Central memory CD4-positive, alpha-beta T cell (primary cell): Measurements from ENCODE around the gene GRAMD2A.

Experiments used
- DNase-seq: peaks from one replicate; pipeline ENCODE4 v3.0.0; 2022
- total RNA-seq, 3 experiments: gene quantifications; one replicate each; lab custom pipeline; 2026; lab: John Stamatoyannopoulos, UW

The GRAMD2A gene
- total RNA-seq, result 0 to 0.39 (median 0.04) reads per million in 3 experiments

DNA sequence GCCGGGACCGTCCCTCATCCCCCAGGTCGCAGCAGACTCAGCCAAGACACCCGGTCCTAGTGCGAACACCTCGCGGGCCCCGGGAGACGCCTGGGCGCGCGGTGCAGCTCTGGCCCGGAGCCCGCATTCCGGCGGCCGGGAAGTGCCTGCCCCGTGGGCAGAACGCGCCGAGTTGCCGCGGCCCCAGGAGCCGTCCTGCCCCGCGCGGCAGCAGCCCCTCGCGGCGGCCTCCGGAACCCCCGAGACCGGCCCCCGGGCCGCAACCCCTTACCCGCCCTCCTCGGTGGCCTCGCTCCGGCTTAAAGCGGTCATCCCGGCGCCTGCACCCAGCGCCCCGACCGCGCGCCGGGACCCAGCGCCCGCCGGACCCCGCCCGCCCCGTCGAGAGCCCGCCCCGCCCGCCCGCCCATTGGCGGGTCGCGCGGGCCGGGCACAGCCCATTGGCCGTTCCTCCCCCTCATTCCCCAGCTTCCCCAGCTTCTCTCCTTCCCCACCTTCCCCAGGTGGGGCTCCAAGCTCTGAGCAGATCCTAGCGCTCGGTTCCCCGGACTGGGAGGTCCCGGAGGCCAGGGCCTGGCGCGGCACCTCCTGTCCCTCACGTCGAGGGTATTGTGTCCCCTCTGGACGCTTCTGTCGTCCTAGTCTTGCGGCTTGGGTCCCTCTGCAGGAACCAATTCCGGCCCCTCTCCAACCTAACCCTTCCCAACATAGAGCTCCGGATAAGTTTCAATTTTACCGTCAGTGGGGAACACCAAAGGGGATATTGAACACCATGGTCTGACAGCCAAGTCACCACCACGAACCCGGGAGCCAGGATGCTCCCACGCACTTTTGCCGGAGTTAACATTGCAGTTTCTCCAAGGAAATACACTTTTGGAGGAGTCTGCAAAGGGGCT is at the start of gene GRAMD2A:
TSS of gene GRAMD2A (minus strand) at position 328 of the 896 bp plus-strand sequence.
- DNase-seq, result no peak

DNA sequence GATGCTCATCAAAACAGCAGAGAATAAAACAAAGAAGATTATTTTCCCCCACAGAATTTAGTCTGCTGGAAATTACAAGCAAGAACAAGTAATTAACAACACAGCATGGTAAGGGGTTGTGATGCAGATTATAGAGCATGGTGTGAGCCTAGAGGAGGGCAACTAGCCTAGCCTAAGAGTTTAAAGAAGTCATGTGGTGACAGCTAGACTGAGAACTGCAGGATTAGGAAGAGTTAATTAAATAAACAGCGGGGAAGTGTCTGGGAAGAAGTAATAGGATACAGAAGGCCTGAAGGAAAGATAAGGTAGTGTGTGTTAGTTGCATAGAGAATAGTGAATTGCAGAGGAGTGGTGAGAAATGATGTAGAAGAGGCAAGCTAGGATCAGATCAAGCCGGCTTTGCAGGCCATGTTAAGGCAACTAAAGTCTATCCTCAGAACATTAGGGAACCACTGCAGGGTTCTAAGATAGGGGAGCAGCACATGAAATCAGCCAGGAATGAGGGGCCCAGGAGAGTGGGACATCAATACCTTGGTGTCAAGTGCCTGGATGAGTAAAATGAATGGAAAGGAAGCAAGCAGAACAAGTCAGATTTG is 45.3 kb upstream of the GRAMD2A start:
- no peak for DNase-seq

DNA sequence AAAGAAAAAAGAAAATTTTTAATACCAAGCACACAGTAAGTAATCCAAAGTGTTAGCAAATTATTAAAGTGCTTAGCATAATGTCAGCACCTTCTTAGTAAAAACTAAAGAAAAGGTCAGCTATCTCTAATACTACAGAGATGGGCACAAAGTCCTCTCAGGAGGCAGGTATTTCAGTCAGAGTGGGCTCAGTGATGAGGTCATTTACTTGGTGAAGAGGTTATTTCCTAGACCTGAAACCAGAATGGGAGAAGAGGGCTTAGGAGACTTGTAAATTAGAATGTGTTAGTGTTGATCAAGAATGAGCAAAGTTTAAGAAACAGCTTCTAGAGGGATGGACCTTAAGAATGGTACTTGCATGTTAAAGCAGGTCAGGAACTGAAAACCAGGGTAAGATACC is 42.1 kb upstream of the GRAMD2A start:
- no peak for DNase-seq

- no peak for DNase-seq
These were observed 41.0 kb upstream of the GRAMD2A start for GRCh38 chr15:72238586-72238985.

- DNase-seq, result no peak
These were observed 40.3 kb upstream of the GRAMD2A start for GRCh38 chr15:72237853-72238224.

- peak; percentile 29 for DNase-seq
These were observed 39.7 kb upstream of the GRAMD2A start for GRCh38 chr15:72237029-72237852.

DNA sequence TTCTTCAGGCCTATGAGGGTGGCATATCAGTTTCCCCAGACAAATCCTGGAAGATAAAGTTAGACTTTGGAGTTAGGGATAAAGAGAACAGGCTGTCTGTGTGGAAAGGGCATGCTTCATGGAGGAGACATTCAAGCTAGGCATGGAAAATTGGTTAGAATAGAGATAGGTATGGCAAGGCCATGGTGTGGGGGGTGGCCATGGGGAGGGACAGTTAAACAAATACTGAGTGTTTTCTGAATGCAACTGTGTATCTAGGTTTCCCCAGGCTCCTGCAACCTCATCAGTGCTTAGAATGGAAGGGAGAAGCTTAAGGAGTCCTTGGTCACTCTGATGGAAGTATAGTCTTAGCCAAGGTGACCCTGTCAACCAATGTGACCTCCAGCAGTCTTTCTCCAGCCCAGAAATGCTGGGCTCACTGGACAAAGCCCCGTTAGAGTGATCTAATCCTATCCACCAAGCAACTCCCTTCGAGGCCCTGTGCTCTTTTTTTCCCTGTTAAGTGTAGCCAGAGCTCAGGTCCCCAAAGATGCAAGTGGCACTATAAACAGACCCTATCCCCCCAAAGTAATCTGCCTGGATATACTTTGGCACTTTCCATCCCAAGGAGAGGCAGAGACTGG is 38.9 kb upstream of the GRAMD2A start:
- no peak for DNase-seq

GRCh38 chr15:72235298-72235697 is 37.7 kb upstream of the GRAMD2A start:
- no peak for DNase-seq

GRCh38 chr15:72233769-72234168 is 36.2 kb upstream of the GRAMD2A start:
- no peak for DNase-seq

- DNase-seq, result peak; percentile 79
These were observed 34.4 kb upstream of the GRAMD2A start for GRCh38 chr15:72231833-72232478.

GRCh38 chr15:72231066-72231832 is 33.7 kb upstream of the GRAMD2A start, which contains the start of gene PKM:
Gene PKM, minus strand, starts transcription at chr15:72231190. Its CDS starts 12,093 bp downstream, at chr15:72219097.
- DNase-seq, result peak; percentile 89

GRCh38 chr15:72230197-72231065 is 32.8 kb upstream of the GRAMD2A start:
- DNase-seq, result peak; percentile 40

- DNase-seq, result no peak
These were observed 32.3 kb upstream of the GRAMD2A start for GRCh38 chr15:72229947-72230196.

DNA sequence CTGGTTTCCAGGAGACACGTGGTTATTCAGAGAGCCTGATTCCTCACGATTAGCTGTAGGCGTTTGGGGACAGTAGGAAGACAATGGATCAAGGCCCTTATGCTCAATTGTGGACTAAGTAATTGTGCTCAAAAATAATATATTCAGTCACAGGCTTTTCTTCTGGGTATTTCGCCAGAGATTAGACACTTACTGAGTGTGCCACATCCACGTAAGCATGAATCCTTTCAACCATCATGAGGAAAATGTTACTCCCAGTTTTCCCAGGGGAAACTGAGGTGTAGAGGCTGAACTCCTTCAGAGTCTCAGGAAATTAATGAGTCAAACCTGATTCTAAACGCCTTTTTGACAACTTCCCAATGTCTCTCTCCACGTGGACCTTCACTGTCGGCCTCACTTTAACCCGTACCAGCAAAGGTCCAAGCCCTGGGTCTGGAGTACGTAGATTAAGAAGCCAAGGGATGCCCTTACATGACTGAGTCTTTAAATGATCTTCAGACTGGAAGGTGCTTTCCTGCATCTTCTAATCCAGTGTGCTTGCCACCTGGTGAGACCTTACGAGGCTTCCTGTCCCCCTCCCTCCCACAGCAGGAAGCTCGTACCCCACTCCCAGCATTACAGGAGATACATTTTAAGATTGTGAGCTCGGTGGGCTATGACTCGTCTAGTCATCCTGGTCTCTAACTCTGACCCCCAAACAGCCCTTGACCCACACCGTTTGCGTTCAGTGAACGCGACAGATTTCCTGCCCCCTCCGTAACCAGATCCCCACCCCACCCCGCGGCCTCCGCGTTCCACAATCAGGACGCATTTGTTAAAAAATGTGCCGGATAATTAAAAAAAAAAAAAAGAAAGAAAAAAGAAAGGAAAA is 31.7 kb upstream of the GRAMD2A start:
- peak; percentile 55 for DNase-seq

- no peak for DNase-seq
These were observed 30.1 kb upstream of the GRAMD2A start for GRCh38 chr15:72227720-72228119.

DNA sequence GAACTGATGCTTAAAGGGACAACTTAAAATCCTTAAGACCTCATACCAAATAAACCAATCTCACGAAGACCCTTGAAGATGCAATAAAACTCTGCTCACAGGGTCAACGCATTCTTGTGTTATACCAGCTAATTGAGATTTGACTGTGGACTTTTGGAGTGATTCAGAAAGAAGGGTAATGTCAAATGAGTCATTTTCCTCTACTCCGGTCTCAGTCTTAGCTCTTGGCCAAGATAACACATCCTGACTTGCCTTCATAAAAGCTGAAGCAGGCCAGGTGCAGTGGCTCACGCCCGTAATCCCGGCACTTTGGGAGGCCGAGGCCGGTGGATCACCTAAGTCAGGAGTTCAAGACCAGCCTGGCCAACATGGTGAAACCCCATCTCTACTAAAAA is 29.6 kb upstream of the GRAMD2A start:
- peak; percentile 9 for DNase-seq

- DNase-seq, result no peak
These were observed 25.7 kb upstream of the GRAMD2A start for GRCh38 chr15:72223278-72223677.

GRCh38 chr15:72222393-72222792 is 24.8 kb upstream of the GRAMD2A start:
- no peak for DNase-seq

- no peak for DNase-seq
These were observed 23.1 kb upstream of the GRAMD2A start for GRCh38 chr15:72220687-72221086.

GRCh38 chr15:72217216-72217615 is 19.6 kb upstream of the GRAMD2A start:
- DNase-seq, result no peak
